GM21737 (cell line): ENCODE results near the gene ASB5.
"Not testable (repeated sequence)": the region's sequence is repeated elsewhere in the genome, so short reads cannot be mapped to it uniquely, and the experiment has no call there.

Experiments
- ATAC-seq: cut with Tn5 transposase; IDR thresholded peaks from one replicate; pipeline ENCODE4 v1.9.1; 2021; ENCODE audit warnings: mild to moderate bottlenecking, moderate library complexity; ENCODE audit not compliant: unreplicated experiment

Gene ASB5

DNA sequence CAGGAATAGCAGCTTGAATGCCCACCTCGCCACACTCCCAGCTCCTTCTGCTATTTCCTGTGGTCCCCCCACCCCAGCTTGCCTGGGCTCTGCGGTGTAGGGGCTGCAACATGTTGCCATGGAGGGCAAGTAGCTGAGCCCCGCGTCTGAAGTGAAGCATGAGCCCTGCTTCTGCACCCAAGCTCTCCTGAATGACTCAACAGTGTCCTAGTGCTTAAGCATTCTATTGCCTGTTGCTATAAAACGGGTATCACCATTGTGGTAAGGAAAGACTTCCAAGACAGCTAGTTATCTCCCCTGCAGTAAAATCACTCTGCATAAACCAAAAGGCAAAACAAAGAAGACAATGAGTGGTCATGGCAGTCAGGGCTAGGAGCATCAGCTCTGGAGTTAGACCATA lies 42.3 kb downstream of the ASB5 start:
- ATAC-seq, result no peak

DNA sequence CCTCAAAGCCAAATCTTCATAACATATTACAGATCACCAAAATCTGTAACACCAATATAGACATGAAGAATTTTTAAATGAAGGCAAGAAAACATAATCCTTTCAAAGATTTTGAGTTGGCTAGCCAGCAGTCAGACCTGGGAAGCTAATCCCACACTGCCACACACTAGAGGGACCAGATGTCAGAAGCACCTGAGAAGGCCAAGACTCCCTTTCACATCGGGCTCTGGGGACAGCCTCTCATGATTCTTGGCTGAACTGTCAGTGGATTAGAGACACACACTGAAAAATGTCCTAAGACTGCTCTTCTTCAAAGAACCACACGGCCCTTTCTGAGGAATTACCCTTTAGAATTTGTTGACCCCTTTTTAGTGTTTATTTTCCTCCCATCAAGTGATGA lies 45.5 kb downstream of the ASB5 start:
- no peak for ATAC-seq

DNA sequence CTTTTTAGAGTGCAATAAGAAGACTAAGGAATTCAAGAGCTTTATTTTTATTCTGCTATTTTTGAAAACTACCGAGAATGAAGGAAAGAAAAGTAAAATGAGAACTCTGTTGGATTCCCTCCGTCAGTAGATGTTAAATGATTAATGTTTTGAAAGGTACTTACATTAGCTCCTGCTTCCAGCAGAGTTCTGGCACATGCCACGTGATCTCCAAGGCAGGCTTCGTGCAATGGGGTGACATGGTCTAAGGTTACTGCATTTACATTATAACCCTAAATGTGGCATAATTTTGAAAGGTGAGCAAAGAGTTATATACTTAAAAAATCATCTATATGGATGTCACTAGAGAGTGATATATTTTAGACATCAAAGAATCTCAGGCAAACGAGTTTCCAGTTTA lies 46.9 kb downstream of the ASB5 start:
- ATAC-seq, result no peak

DNA sequence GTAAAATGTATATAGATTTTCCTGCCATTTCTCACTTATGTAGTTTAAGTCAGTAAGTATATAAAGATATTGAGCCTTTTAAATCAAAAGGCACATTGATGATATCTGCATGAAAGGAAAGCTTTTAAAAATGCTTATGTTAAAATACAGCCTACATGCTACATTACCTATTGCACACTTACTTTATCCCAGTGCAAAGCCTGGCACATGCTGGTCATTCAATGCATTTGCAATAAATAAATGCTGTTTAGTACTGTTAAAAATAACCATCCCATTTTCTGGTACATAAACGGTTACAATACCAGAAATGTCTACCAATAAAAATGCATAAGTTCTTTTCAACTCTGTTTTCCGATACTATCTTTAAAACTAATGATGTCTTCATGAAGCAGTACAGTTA lies 51.5 kb downstream of the ASB5 start:
- no peak for ATAC-seq

DNA sequence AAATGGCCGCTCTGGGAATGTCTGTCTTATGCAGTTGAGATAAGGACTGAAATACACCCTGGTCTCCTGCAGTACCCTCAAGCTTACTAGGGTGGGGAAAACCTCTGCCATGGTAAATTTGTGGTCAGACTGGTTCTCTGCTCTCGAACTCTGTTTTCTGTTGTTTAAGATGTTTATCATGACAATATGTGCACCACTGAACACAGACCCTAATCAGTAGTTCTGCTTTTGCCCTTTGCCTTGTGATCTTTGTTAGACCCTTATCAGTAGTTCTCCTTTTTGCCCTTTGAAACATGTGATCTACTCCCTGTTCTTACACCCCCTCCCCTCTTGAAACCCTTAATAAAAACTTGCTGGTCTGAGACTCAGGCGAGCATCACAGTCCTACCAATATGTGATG lies 56.7 kb downstream of the ASB5 start:
- ATAC-seq, result not testable (repeated sequence)

DNA sequence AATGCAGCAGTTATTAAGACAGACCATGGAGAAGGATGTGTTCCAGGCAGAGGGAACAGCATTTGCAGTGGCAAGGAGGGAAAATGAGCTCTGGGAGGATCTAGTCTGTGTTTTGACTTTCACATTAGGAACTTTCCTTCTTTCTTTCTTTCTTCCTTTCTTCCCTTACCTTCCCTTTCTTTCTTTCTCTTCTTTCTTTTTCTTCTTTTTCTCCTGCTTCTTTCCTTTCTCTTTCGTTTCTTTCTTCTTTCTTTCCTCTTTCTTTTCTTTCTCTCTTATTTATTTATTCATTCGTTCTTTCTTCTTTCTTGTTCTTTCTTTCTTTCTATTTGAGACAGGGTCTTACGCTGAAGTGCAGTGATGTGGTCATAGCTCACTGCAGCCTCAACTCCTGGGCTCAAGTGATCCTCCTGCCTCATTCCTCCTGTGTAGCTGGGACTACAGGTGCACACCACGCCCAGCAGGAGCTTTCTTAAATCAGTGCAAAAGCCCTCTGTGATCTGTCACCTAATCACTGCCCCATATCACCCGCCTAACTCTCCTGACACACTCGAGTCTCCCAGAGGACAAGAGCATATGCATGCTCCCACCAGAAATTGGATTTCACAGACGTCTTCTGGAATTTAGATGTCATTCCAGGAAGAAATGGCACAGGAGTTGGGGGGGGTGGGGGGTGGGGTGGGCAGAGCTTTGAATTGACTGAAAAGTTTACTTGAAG lies 58.3 kb downstream of the ASB5 start:
- no peak for ATAC-seq

DNA sequence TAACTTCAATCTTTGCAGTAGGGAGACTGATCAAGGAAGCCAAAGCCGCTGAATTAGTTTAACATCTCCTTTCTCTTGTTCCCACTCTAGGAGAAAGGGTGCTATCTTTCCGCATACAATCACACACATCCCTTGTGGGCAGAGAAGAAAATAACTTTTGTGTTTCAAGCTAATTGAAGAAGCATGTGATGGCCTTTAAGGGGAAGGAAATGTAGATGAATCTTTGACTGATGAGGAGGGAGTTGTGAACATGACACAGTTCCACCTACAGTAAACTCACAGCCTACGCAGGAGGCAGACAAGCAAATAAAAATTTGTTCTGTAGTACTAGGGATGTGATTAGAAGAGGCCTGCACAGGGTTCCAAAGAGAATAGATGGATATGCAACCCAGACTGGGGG lies 58.9 kb downstream of the ASB5 start:
- no peak for ATAC-seq

DNA sequence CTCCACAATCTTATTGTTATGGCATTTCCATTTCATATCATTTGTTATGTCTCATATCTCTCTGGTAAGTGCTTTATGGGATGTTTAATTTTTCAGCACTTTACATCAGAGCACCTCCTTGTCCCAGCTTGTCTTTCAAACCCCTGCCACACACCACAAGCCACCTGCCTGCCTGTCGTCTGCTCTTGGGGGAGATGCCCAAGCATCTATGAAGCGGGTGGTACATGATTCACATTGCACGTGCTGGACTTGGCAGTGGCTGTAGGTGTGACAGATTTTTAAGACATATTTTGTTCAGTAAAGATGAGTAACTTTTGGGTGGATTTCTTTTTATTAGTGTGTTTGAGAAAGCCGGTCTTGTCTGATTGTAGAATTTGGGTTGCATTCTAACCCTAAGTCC lies 59.5 kb downstream of the ASB5 start:
- no peak for ATAC-seq

DNA sequence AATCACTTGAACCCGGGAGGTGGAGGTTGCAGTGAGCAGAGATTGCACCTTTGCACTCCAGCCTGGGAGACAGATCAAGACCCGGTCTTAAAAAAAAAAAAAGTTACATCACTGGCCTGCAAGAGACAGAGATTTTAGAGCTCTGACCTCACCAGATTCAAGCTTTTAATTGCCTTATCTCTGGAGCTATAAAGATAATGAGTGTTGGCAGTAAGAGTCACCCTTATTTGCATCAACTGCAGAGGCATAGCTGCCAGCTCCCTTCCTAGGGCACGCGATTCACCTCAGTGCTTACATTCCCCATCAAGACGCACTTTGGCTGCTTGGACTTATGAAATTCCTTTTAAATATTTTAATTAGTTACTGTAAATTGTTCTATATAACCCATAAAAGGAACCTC lies 61.2 kb downstream of the ASB5 start:
- no peak for ATAC-seq

DNA sequence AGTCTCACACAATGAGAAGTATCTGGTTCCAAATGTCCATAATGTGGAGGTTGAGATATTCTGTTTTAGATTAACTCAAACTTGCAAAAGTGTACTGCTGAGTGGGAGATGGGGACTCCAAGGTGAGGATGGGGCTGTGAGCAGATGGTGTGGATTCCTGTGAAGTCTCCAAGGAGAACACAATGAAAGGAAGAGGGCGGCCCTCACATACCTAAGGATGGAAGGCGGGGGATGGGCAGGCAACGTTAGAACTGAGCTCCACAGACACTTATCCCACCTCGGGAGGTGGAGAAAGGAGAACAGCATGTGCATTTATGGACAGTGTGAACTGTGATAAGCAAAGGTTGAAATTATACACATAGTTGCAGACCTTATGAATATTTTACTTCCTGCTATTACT lies 63.7 kb downstream of the ASB5 start:
- ATAC-seq, result no peak

DNA sequence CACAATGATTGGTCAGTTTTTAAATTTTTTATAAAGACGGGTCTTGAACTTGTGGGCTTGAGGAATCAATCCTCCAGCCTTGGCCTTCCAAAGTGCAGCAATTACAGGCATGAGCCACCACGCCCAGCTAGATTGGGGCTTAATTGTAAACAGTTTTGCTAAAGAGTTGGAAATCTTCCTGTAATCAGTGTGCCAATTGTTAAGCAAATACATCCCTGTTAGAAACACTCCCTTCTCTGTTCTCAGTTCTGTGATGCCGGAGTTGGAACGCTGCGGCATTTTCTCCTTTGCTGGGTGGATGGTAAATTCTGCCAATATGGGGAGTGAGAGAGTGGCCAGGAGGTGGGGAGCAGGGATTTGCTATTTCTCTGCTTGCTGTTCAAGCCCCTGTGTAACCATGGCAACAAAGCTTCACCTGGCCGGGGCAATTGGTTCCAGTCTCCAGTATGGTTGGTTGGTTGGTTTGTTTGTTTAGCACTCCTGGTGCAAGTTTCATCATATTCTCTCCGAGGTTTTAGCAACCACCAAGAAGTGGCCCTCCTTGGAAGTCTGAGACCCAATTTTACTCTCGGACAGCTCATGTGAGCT lies 70.6 kb downstream of the ASB5 start:
- ATAC-seq, result no peak

DNA sequence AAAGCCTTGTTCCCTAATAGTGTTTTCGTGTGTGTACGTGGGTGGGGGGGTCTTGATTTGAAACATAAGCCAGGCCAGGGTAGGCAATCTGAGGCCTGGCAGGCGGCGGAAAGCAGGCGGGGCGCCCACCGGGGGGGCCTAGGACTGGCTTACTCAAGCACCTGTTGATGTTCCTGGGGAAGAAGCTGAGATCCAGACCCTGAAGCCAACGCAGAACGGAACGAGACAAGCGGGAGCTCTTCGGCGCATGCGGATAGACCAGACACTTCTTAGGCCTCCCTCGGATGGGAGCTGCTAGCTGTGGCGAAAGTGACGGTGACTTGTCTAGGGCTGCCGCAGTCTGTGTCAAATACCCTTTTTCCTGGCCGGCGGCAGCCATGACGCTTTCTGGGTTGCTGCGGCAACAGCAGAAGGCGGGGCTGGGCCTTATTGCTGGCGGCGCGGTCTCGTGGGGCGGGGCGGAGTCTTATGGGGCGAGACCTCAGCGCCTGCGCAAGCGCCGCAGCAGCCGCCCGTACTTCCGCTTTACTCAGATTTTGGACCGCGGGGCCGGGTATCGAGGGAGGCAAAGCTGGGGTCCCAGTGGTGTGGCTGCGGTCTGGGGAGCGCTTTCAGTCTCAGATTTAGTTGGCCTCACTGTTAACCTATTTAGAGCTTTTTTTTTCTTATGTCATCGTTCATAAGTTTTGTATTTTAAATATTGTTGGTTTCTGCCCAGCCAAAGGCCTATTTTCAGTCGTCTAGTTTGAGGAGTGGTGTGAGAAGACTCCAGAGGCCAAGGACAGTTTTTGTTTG lies 73.6 kb downstream of the ASB5 start, which contains the start of gene SPATA4:
TSS of gene SPATA4 (minus strand) at position 402 of the 795 bp plus-strand sequence. CDS start at position 379, 23 bp downstream.
- peak; percentile 100 for ATAC-seq

DNA sequence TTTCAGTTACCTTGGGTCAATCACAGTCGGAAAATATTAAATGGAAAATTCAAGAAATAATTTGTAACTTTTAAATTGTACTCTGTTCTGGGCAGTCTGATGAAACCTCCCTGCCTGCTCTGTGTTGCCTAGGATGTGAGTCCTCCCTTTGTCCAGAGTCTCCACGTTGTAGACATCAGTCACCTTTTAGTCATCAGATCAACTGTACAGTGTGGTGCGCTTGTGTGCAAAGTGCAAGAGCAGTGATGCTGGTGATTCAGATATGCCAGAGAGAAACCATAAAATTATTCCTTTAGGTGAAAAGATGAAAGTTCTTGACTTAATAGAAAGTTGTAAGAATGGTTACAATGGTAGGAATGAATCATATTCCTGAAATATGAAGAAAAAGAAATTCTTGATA lies 75.1 kb downstream of the ASB5 start:
- ATAC-seq, result no peak

DNA sequence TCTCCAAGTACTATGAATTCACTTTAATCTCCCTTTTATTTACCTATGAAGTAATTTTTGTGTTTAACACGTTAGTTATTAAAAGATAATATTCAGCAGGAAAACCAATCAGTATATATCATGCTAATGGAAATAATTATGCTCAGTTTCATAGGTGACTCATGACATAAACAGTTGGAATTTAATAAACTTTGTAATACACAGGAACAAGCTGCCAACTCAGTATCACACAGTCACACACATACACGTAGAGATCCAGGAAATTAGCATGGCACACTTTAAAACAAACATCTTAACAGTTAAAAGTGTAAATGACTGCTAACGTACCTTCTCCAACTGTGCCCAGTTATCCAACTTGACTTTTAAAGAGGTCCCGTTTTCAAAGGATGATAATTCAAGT lies 75.9 kb downstream of the ASB5 start:
- ATAC-seq, result no peak

DNA sequence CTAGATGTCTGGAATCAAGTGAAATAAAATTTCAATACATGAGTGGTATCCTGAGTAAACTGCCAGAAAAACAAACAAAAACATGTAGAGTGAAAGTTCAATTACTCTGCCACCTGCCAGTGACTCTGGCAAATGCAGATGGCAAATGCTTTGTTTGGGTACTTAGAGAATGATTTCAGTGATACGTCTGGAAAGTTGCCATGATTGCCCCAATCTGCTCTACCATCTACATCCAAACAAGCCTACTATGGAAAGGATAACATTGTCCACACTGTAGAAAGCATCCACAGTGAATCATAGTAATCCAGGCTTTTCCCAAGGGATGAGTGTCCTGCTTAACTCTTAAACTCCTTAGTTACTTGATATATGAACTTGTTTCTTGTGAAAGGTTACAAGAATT lies 77.0 kb downstream of the ASB5 start:
- no peak for ATAC-seq

DNA sequence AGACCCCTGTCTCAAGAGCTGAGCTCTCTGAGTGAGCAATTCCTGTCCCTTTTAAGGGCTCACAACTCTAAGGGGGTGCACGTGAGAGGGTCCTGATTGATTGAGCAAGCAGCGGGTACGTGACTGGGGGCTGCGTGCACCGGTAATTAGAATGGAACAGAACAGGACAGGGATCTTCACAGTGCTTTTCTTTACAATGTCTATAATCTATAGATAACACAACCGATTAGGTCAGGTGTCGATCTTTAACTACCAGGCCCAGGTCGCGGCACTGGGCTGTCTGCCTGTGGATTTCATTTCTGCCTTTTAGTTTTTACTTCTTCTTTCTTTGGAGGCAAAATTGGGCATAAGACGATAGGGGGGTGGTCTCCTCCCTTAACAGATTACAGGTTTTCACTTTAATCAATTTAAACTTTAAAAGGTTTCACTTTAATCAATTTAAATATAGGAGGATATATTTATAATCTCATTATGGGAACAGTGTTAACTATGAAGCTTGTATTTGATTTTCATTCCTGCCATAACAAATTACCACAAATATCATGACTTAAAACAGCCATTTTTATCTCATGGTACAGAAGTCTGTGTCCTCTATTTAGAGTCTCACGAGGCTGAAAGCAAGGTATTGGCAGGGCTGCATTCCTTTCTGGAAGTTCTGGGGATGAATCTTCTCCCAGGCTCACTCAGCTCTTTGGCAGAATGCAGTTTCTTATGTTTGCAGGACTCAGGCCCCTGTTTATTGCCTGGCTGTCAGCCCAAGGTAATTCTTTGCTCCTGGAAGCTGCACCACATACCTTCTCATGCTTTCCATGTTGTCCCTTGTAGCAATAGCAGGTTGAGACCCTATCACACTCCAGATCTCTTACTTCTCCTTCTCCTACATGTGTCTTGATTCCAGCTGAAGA lies 78.9 kb downstream of the ASB5 start:
- no peak for ATAC-seq

DNA sequence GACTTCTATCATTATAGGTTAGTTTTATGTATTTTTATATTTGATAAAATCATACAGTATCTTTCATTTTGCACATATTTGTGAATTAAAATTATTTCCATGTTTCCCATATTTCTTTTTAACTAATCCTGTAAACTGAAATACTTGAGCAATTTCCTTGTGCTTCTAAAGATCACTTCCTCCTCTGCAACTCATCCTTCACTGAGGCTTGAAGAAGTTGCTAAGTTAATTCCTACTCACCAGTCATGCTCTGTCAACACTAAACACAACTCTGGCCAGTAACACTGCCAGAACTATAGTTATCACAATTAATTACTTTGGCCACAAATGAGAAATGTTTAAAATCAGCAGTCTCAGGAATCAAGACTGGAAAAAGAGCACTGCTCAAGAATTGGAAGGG lies 80.4 kb downstream of the ASB5 start:
- ATAC-seq, result no peak

DNA sequence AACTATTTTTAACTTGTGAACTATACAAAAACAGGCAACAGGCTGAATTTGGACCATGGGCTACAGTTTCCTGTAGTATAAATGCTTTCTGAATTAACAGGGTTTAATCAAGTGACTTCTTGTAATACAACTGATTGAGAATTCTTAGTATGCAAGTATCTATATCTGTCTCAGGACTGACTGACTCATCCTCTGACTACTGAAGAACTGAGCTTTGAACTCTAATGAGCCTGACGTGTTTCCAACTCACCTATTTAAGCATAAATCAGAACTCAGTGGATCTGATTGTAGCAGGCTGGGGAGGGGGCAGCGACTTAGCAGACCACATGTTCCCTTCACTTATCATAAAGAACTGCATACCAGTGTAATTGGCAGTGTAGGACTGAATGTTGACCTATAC lies 81.4 kb downstream of the ASB5 start:
- no peak for ATAC-seq

DNA sequence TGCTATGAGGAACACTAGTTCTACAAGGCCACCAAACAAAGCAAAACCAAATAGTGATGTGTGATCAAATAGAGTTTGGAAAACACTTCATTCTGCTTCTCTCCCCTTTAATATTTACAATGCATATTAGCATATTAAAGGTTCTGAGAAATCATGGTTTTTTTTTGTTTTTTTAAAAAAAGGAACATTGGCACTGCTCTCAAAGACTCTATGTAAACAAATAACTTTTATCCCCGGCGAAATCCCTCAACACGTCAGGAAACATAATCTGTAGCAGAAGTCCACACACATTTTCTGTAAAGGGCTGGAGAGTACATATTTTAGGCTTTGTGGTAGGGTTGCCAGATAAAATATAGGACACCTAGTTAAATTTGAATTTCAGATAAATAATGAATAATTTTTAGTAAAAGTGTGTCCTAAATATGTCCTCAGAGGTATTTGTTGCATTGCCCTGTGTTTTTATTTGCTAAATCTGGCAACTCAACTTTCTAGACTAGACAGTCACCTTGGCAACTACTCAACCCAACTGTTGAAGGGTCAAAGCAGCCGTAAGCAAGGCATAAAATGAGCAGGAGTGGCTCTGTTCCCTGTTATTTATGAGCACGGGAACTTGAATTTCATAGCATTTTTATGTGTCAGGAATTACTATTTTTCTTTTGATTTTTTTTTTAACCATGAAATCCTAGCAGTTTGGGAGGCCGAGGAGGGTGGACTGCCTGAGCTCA lies 82.2 kb downstream of the ASB5 start:
- no peak for ATAC-seq

DNA sequence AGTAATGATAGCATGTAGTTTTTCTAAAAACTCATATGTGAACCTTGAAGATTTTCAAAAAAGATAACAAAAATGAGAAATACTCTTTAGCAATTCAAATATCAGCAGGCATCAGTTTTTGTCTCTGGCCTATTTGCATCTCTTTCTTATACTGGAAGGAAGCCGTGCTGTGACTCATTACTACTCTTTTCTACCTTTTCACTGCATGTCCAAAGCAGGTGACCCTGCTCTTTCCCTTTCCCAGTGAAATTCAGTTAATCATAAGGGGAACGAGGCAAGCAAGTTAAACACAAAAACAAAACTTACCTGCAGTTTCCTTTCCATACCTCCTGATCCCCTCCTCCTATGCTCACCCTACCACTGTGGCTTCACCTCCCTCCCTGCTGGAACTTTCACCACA lies 83.0 kb downstream of the ASB5 start:
- no peak for ATAC-seq
